K562 (cell line): ENCODE measurements around the gene APOM. TPM values are rescaled to one million over a fixed set of nuclear protein-coding genes. Genes with fewer than 3 reads are reported as not detected.

Experiments
- CBX3 ChIP-seq, 2 experiments: IDR thresholded peaks; 1 replicate in 1 of 2; 2 replicates in 1 of 2; pipeline ENCODE4 v1.6.1; 2012; ENCODE audit warnings: inconsistent platforms in 2 of 2, low read length in 2 of 2, borderline replicate concordance in 1 of 2, control low read depth in 1 of 2
- CEBPB ChIP-seq: fragments of 450-650 bp; IDR thresholded peaks from 2 replicates; pipeline ENCODE4 v1.6.1; 2016; ENCODE audit warnings: missing genetic modification characterization, missing compliant biosample characterization
- ELF2 ChIP-seq: fragments of 250-450 bp; sonication (Bioruptor Pico); IDR thresholded peaks from 2 replicates; pipeline ENCODE4 v1.5.0; 2021; ENCODE audit warnings: mild to moderate bottlenecking
- EP300 ChIP-seq: IDR thresholded peaks from 2 replicates; pipeline ENCODE4 v1.6.1; 2012; ENCODE audit warnings: low read length, improper control_type of control experiment
- ETV1 ChIP-seq: fragments of 450-650 bp; conservative IDR thresholded peaks from 2 replicates; pipeline ENCODE4 v1.6.1; 2016; ENCODE audit warnings: missing genetic modification characterization, control low read depth, low read depth, missing compliant biosample characterization
- GTF2A2 ChIP-seq: IDR thresholded peaks from 2 replicates; pipeline ENCODE4 v1.6.1; 2016; ENCODE audit warnings: mild to moderate bottlenecking, missing genetic modification characterization, missing compliant biosample characterization
- HDAC6 ChIP-seq: IDR thresholded peaks from 2 replicates; pipeline ENCODE4 v1.6.1; 2012; ENCODE audit warnings: low read depth, mild to moderate bottlenecking, control low read depth, inconsistent platforms, low read length, moderate library complexity
- MBD2 ChIP-seq: sonication (generic); IDR thresholded peaks from 2 replicates; pipeline ENCODE4 v1.6.1; 2016; ENCODE audit warnings: low read depth, borderline replicate concordance
- MCM7 ChIP-seq, 2 experiments: fragments of 450-650 bp; IDR thresholded peaks; 2 replicates each; pipeline ENCODE4 v1.6.1; 2016 to 2018
- SAP30 ChIP-seq: fragments of 200-600 bp; sonication (generic); IDR thresholded peaks from 2 replicates; pipeline ENCODE4 v1.6.1; 2012; ENCODE audit warnings: borderline replicate concordance, low read depth, mild to moderate bottlenecking, moderate library complexity, low read length, control low read depth, inconsistent platforms; ENCODE audit not compliant: insufficient read depth, poor library complexity, severe bottlenecking
- SMAD1 ChIP-seq: fragments of 150-350 bp; IDR thresholded peaks from 2 replicates; pipeline ENCODE4 v1.6.1; 2014; ENCODE audit warnings: low read length, low read depth; ENCODE audit not compliant: partially characterized antibody
- TFAM ChIP-seq: fragments of 250-450 bp; sonication (Bioruptor Pico); conservative IDR thresholded peaks from 2 replicates; pipeline ENCODE4 v1.5.0; 2021; ENCODE audit warnings: mild to moderate bottlenecking, moderate library complexity
- ZBTB7A ChIP-seq: IDR thresholded peaks from 2 replicates; pipeline ENCODE4 v1.6.1; 2011; ENCODE audit warnings: low read depth, mild to moderate bottlenecking, low read length, moderate library complexity, borderline replicate concordance; ENCODE audit not compliant: control insufficient read depth
- ZNF121 ChIP-seq: sonication (generic); formaldehyde crosslinking; conservative IDR thresholded peaks from 2 replicates; pipeline ENCODE4 v1.8.0; 2022; ENCODE audit warnings: missing genetic modification reagents
- ZNF143 ChIP-seq: sonication (generic); formaldehyde crosslinking; IDR thresholded peaks from 2 replicates; pipeline ENCODE4 v1.9.0; 2022; ENCODE audit warnings: mild to moderate bottlenecking, missing genetic modification reagents
- ZNF217 ChIP-seq: sonication (generic); formaldehyde crosslinking; IDR thresholded peaks from 2 replicates; pipeline ENCODE4 v1.8.0; 2022; ENCODE audit warnings: mild to moderate bottlenecking, missing genetic modification reagents
- ZNF408 ChIP-seq: fragments of 250-450 bp; sonication (Bioruptor Pico); IDR thresholded peaks from 2 replicates; pipeline ENCODE4 v1.4.0; 2020; ENCODE audit warnings: low read depth, mild to moderate bottlenecking, moderate library complexity
- polyA plus RNA-seq, 8 experiments: library from polyadenylated mRNA; depleted of rRNA in 4 of 8; stranded (reverse) in 5 of 8; unstranded in 3 of 8; fragments of >200 nt; fragmentation: Nextera tagmentation in 2 of 8; fragmentation: Illumina TruSeq in 1 of 8; extraction: Ambion mirVana in 2 of 8; extraction: Trizol in 1 of 8; gene quantifications; 2 replicates each; pipeline versions ENCODE4 v1.2.1 to v1.2.3, GENCODE V29; 2011 to 2014; ENCODE audit warnings: inconsistent platforms in 1 of 8, missing spikeins in 1 of 8
- total RNA-seq, 7 experiments: library from RNA; depleted of rRNA in 6 of 7; stranded (reverse); fragments of >200 nt in 6 of 7; fragmentation: Illumina TruSeq in 2 of 7; extraction: Trizol in 2 of 7; gene quantifications; 2 replicates each; pipeline versions ENCODE4 v1.2.1 to v1.2.3, GENCODE V29; 2011 to 2021; ENCODE audit warnings: low replicate concordance in 1 of 7
- TF ChIP-seq, protein P1 (sequence below): fragments of 250-450 bp; sonication (Bioruptor Pico); IDR thresholded peaks from 2 replicates; pipeline ENCODE4 v1.5.0; 2022; ENCODE audit warnings: mild to moderate bottlenecking
- TF ChIP-seq, protein P2 (sequence below): sonication (generic); formaldehyde crosslinking; IDR thresholded peaks from 2 replicates; pipeline ENCODE4 v1.8.0; 2022; ENCODE audit warnings: mild to moderate bottlenecking, missing genetic modification reagents
- TF ChIP-seq, protein P3 (sequence below): fragments of 250-450 bp; sonication (Bioruptor Pico); IDR thresholded peaks from 2 replicates; pipeline ENCODE4 v1.5.0; 2020; ENCODE audit warnings: mild to moderate bottlenecking
- TF ChIP-seq, protein P4 (sequence below): fragments of 250-450 bp; sonication (Bioruptor Pico); IDR thresholded peaks from 2 replicates; pipeline ENCODE4 v1.8.0; 2022; ENCODE audit warnings: inconsistent platforms

APOM gene
- total and polyA plus RNA-seq, 9 of the 15 experiments (the other 6 are each of a cell fraction or from before 2014, with no cell fraction given), result 5.7 to 24.3 (median 10.4) TPM

DNA sequence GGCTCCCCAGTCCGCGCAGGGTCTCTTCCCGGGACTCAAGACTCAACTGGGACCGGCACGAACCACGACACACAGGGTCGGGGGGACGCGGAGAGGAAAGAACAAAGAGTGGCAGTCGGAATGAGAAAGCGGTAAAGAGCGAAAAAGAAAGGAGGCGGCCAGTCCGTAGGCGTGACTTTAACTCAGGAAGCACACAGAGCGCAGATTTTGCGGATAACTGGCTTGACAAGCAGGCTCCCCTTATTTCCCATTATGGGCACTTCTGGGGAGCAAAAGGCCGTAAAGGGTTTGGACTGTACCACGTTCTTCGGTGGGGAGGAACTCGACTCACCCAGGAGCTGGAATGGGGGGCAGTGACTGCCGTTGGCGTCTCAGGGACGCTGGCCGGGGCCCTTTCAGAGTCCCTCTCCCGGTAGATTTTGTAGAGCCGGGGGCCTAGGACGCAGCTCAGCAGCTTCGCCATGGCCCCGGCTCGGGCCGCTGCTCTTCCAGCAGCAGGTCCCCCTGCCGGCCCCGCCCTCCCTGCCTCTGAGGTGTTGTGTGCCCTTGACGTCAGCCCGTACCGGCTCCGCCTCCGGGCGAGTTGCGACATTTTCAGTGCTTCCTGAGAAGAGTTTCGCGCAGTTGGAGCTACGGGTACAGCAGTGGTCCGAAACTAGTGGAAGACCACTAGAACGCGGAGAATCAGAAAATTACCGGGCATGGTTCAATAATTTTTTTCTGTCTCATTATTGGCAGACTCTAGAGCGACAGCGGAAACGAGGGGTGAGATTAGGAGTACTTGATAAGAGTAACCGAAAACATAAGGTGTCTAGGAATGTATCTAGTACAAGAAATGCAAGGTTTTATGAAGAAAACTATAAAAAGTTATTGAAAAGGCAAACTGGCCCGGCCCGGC, 47.4 kb downstream of the APOM start, which contains the start of gene ABHD16A (continued):
- TF ChIP-seq TFAM (CRISPR knock-in tag), result no peak
- TF ChIP-seq ZNF121 (CRISPR knock-in tag), result no peak
- TF ChIP-seq ETV1 (tag), result peak; percentile 87
- TF ChIP-seq MCM7 (IDR thresholded peaks at IDR 0.05), result peak in 1 of 2 experiments; percentile 6; a peak in 1 of 4 replicates
- TF ChIP-seq ELF2 (CRISPR knock-in tag), result no peak; the same call in none of the 2 replicates
- TF ChIP-seq, protein P1, sequence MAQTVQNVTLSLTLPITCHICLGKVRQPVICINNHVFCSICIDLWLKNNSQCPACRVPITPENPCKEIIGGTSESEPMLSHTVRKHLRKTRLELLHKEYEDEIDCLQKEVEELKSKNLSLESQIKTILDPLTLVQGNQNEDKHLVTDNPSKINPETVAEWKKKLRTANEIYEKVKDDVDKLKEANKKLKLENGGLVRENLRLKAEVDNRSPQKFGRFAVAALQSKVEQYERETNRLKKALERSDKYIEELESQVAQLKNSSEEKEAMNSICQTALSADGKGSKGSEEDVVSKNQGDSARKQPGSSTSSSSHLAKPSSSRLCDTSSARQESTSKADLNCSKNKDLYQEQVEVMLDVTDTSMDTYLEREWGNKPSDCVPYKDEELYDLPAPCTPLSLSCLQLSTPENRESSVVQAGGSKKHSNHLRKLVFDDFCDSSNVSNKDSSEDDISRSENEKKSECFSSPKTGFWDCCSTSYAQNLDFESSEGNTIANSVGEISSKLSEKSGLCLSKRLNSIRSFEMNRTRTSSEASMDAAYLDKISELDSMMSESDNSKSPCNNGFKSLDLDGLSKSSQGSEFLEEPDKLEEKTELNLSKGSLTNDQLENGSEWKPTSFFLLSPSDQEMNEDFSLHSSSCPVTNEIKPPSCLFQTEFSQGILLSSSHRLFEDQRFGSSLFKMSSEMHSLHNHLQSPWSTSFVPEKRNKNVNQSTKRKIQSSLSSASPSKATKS (CRISPR knock-in tag), result no peak
- peak in 1 of 2 experiments; percentile 63; a peak in 1 of 3 replicates for TF ChIP-seq CBX3 (IDR thresholded peaks at IDR 0.05; ENCODE audit: borderline replicate concordance in 1 of 2, low read length in 2 of 2)
- TF ChIP-seq SMAD1, result no peak
- no peak for TF ChIP-seq ZNF408 (CRISPR knock-in tag)
- TF ChIP-seq ZBTB7A, result peak; percentile 63; the same call in 1 of the 2 replicates
- TF ChIP-seq, protein P2, sequence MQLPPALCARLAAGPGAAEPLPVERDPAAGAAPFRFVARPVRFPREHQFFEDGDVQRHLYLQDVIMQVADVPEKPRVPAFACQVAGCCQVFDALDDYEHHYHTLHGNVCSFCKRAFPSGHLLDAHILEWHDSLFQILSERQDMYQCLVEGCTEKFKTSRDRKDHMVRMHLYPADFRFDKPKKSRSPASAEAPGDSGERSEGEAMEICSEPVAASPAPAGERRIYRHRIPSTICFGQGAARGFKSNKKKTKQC, result peak; percentile 91; the same call in 1 of the 2 replicates
- TF ChIP-seq HDAC6, result no peak
- TF ChIP-seq ZNF217 (CRISPR knock-in tag), result no peak; the same call in 1 of the 2 replicates
- TF ChIP-seq, protein P3, sequence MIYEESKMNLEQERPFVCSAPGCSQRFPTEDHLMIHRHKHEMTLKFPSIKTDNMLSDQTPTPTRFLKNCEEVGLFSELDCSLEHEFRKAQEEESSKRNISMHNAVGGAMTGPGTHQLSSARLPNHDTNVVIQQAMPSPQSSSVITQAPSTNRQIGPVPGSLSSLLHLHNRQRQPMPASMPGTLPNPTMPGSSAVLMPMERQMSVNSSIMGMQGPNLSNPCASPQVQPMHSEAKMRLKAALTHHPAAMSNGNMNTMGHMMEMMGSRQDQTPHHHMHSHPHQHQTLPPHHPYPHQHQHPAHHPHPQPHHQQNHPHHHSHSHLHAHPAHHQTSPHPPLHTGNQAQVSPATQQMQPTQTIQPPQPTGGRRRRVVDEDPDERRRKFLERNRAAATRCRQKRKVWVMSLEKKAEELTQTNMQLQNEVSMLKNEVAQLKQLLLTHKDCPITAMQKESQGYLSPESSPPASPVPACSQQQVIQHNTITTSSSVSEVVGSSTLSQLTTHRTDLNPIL (CRISPR knock-in tag), result no peak
- no peak for TF ChIP-seq GTF2A2 (tag)
- TF ChIP-seq CEBPB (tag), result peak; percentile 100
- TF ChIP-seq EP300, result peak; percentile 73
- no peak for TF ChIP-seq ZNF143 (CRISPR knock-in tag)
- TF ChIP-seq, protein P4, sequence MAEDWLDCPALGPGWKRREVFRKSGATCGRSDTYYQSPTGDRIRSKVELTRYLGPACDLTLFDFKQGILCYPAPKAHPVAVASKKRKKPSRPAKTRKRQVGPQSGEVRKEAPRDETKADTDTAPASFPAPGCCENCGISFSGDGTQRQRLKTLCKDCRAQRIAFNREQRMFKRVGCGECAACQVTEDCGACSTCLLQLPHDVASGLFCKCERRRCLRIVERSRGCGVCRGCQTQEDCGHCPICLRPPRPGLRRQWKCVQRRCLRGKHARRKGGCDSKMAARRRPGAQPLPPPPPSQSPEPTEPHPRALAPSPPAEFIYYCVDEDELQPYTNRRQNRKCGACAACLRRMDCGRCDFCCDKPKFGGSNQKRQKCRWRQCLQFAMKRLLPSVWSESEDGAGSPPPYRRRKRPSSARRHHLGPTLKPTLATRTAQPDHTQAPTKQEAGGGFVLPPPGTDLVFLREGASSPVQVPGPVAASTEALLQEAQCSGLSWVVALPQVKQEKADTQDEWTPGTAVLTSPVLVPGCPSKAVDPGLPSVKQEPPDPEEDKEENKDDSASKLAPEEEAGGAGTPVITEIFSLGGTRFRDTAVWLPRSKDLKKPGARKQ (CRISPR knock-in tag), result no peak
- TF ChIP-seq SAP30, result peak; percentile 80
- peak; percentile 95 for TF ChIP-seq MBD2
